CD4-positive, alpha-beta T cell treated with Interleukin-2 at 100 ng/mL for 4 hours (primary cell): ENCODE measurements around the gene LTA4H.

Source experiments
- DNase-seq: peaks from one replicate; pipeline ENCODE4 v3.0.0-alpha.2; 2020; ENCODE audit warnings: low spot score

The LTA4H gene

DNA sequence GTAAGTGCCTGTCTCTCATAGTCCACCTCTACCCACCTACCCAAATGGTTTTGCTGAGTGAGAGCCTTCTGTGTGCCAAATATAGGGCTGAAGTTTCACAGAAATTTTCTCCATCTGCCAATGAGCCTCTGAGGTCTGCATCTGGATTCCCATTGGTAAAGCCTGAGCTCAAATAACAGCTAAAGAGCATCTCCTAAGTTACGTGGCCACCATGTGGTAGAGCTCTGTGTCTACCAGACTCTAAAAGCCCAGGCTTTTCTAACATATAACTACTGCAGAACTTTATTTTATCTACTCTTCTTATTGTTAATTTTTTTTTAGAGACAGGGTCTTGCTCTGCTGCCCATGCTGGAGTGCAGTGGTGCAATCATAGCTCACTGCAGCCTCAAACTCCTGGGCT is 76.3 kb downstream of the LTA4H start:
- DNase-seq: no peak

DNA sequence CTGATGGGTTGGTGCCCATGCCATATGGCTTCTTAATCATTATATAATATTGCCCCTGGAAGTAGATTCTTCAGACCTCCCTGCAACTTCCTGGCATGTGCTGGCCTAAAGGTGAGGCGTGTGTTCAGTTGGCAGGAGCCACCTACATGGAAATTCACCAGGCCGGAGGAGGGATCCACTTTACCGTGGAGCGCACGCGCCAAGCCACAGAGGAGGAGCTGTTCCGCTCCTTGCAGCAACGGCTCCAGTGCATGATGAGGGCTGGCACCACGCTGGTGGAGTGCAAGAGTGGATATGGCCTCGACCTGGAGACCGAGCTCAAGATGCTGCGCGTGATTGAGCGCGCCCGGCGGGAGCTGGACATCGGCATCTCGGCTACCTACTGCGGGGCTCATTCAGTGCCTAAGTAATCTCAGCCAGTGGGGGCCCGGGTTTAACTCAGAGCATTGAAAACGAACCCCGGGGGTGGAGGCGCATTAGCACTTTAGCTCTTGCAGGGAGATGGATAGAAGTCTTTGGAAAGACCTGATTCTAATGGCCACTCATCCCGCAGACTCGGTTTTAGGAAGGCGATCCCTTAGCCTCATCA is 78.7 kb downstream of the LTA4H start:
- no peak for DNase-seq

DNA sequence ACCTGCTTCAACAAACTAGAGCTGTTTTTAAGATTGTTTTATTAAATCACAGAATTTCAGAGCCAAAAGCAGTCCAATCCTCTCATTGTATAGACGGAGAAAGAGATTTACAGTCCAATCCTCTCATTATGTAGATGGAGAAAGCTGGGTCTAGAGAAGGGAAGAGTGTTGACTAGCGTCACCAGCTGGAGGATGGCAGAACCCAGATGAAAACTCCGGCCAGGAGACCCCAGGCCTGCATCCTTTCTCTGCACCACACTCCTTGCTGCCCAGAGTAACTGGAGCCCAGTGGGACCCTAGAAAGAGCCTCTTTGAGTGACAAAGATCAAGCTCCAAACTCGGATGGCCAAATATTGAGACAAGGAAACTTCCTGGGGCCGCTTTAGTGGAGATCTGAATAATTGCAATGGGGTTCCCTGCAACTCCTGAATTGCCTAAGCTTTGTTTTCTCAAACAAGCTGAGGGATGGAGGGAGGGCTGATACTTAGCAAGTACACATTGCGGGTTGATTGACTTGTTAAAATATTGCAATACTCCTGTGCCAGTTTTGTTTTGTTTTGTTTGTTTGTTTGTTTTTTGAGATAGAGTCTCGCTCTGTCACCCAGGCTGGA is 79.7 kb downstream of the LTA4H start:
- no peak for DNase-seq

DNA sequence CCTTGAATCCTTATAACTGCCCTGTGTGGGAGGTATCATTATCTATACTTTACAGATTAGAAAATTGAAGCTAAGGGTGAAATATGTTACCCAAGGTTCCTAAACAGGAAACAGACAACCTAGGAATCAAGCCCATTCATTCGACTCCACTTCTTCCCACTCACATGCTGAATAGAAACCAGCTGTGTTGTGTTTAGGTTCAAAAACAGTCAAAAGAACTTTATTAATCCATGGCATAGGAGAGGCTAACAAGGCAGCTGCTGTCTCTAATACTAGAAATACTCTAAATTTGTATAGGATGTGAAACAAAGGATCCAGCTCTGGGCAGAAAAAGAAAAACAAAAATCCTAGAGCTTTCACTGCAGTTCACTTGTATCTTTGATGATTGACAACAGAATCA is 82.4 kb downstream of the LTA4H start:
- no peak for DNase-seq

DNA sequence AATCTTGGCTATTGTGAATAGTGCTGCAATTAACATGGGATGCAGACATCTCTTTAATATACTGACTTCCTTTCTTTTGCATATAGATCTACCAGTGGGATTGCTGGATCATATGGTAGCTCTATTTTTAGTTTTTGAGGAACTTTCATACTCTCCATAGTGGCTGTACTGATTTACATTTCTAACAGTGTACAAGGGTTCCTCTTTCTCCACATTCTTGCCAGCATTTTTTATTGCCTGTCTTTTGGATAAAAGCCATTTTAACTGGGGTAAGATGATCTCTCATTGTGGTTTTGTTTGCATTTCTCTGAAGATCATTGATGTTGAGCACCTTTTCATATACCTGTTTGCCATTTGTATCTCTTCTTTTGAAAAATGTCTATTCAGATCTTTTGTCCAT is 83.9 kb downstream of the LTA4H start:
- no peak for DNase-seq
